Endodermal cell (in vitro differentiated cells): ENCODE results near the gene UBFD1. TPM values are rescaled to one million over a fixed set of nuclear protein-coding genes. Genes with fewer than 3 reads are reported as not detected.
A peak's percentile ranks its signal among the peaks of the same experiment; 100 is the strongest.
"Not testable (repeated sequence)": the region's sequence is repeated elsewhere in the genome, so short reads cannot be mapped to it uniquely, and the experiment has no call there.

Experiments
- DNase-seq: peaks from one replicate; pipeline ENCODE4 v3.0.0-alpha.2; 2017
- H3K27ac ChIP-seq: 2 replicates; pipeline ENCODE4 v1.5.1; 2013; ENCODE audit warnings: mild to moderate bottlenecking, low read depth, low read length, moderate library complexity
- H3K27me3 ChIP-seq: 2 replicates; pipeline ENCODE4 v1.6.1; 2013; ENCODE audit warnings: mild to moderate bottlenecking, low read length, moderate library complexity; ENCODE audit not compliant: insufficient read depth, control insufficient read depth, poor library complexity, severe bottlenecking
- H3K36me3 ChIP-seq: 2 replicates; pipeline ENCODE4 v1.7.0; 2013; ENCODE audit warnings: mild to moderate bottlenecking, low read length, moderate library complexity; ENCODE audit not compliant: control insufficient read depth, insufficient read depth
- H3K4me1 ChIP-seq: one replicate; pipeline ENCODE4 v1.7.0; 2013; ENCODE audit warnings: low read length; ENCODE audit not compliant: control insufficient read depth, insufficient read depth
- H3K4me3 ChIP-seq: 2 replicates; pipeline ENCODE4 v1.5.1; 2013; ENCODE audit warnings: mild to moderate bottlenecking, low read length, moderate library complexity
- H3K9ac ChIP-seq: 2 replicates; pipeline ENCODE4 v1.6.1; 2013; ENCODE audit warnings: mild to moderate bottlenecking, low read length, moderate library complexity; ENCODE audit not compliant: poor library complexity, severe bottlenecking; ENCODE audit errors: extremely low read depth
- H3K9me3 ChIP-seq: 2 replicates; pipeline ENCODE4 v1.6.1; 2013; ENCODE audit warnings: mild to moderate bottlenecking, low read length, moderate library complexity; ENCODE audit not compliant: control insufficient read depth
- H3K27ac Mint-ChIP-seq: 2 replicates; pipeline ENCODE4 v1.8.0; 2020; ENCODE audit warnings: mixed read lengths
- H3K27me3 Mint-ChIP-seq: 2 replicates; pipeline ENCODE4 v1.8.0; 2021; ENCODE audit warnings: mild to moderate bottlenecking, mixed read lengths; ENCODE audit not compliant: insufficient read depth
- H3K36me3 Mint-ChIP-seq: 2 replicates; pipeline ENCODE4 v1.8.0; 2020; ENCODE audit warnings: low read depth, mixed read lengths
- H3K4me1 Mint-ChIP-seq: 2 replicates; pipeline ENCODE4 v1.8.0; 2020; ENCODE audit warnings: mixed read lengths
- H3K4me3 Mint-ChIP-seq: 2 replicates; pipeline ENCODE4 v1.8.0; 2020; ENCODE audit warnings: mild to moderate bottlenecking, moderate library complexity, mixed read lengths
- H3K9me3 Mint-ChIP-seq: 2 replicates; pipeline ENCODE4 v1.8.0; 2020; ENCODE audit warnings: mild to moderate bottlenecking, mixed read lengths
- CTCF ChIP-seq: fragments of 200-600 bp; sonication (generic); conservative IDR thresholded peaks from 2 replicates; pipeline ENCODE4 v1.5.0; 2021; ENCODE audit warnings: antibody characterized with exemption, mild to moderate bottlenecking
- WGBS, 2 experiments: methylation state at CpG; one replicate each; pipeline versions ENCODE4 v1.1.5 to v1.1.7; 2013; ENCODE audit warnings: missing lambda C conversion rate in 2 of 2, mixed read lengths in 1 of 2; ENCODE audit not compliant: insufficient coverage in 1 of 2, insufficient read length in 1 of 2; 5-methylcytosine and 5-hydroxymethylcytosine counted together
- total RNA-seq, 2 donors: library from RNA; stranded (reverse); fragmentation: NEBNext Ultra II Directional in 1 of 2; extraction: Animal tissue kit (Norgen Biotek cat#: 25700) in 1 of 2; gene quantifications; 2 replicates in 1 of 2; 3 replicates in 1 of 2; pipeline ENCODE4 v1.2.1, GENCODE V29; 2021

The UBFD1 gene
- total RNA-seq, 2 donors from 2014 or later = 105 to 113 TPM

- H3K36me3 ChIP-seq = peaks cover 8% of the 10 kb centered on the region
- 3 to 10% methylated on average over 3 of the region's 5 CpGs for whole genome bisulfite sequencing, 2 experiments
- Mint-ChIP-seq H3K36me3 (peaks cover 12% of the 10 kb centered on the region), H3K4me3 (peak overlapping the region; percentile 78), H3K9me3 (no peaks in the 10 kb centered on the region), H3K27me3 (peaks cover 6% of the 10 kb centered on the region), H3K27ac (peak overlapping the region; percentile 92), H3K4me1 (peaks cover 32% of the 10 kb centered on the region)
- peaks cover 6% of the 10 kb centered on the region for H3K4me1 ChIP-seq
- peak overlapping the region; percentile 98 for H3K4me3 ChIP-seq
- no peak overlapping the region for H3K27ac ChIP-seq
- no peaks in the 10 kb centered on the region for H3K27me3 ChIP-seq
- no peak for TF ChIP-seq CTCF
- no peaks in the 10 kb centered on the region for H3K9me3 ChIP-seq
- DNase-seq = no peak
- H3K9ac ChIP-seq = peak overlapping the region; percentile 80
These were observed 48.1 kb upstream of the UBFD1 start for GRCh38 chr16:23509441-23509754.

- H3K9me3 Mint-ChIP-seq = no peaks in the 10 kb centered on the region
- peaks cover 6% of the 10 kb centered on the region for H3K4me1 ChIP-seq
- H3K27ac ChIP-seq = peak overlapping the region; percentile 49
- WGBS, 2 experiments = 0% methylated on average over 1 to 16 of the region's 17 CpGs
- TF ChIP-seq CTCF = no peak
- H3K4me3 Mint-ChIP-seq = peak overlapping the region; percentile 78
- peak overlapping the region; percentile 93 for H3K27ac Mint-ChIP-seq
- H3K27me3 ChIP-seq = no peaks in the 10 kb centered on the region
- peaks cover 14% of the 10 kb centered on the region for H3K36me3 Mint-ChIP-seq
- H3K36me3 ChIP-seq = peaks cover 8% of the 10 kb centered on the region
- H3K9me3 ChIP-seq = no peaks in the 10 kb centered on the region
- peaks cover 6% of the 10 kb centered on the region for H3K27me3 Mint-ChIP-seq
- H3K4me1 Mint-ChIP-seq = peaks cover 28% of the 10 kb centered on the region
- H3K4me3 ChIP-seq = peak overlapping the region; percentile 98
- H3K9ac ChIP-seq = peak overlapping the region; percentile 80
- DNase-seq = peak; percentile 66
These were observed 47.8 kb upstream of the UBFD1 start for GRCh38 chr16:23509782-23510163.

- H3K27ac ChIP-seq = peak within 1 kb of the TSS; percentile 49
- no peaks in the 10 kb centered on the region for H3K9me3 Mint-ChIP-seq
- DNase-seq = peak; percentile 91
- no peaks in the 10 kb centered on the region for H3K9me3 ChIP-seq
- H3K9ac ChIP-seq = peak within 1 kb of the TSS; percentile 80
- peaks cover under 1% of the 10 kb centered on the region for H3K4me1 ChIP-seq
- H3K36me3 ChIP-seq = peaks cover 8% of the 10 kb centered on the region
- H3K36me3 Mint-ChIP-seq = peaks cover 15% of the 10 kb centered on the region
- peaks cover 6% of the 10 kb centered on the region for H3K27me3 Mint-ChIP-seq
- peaks cover 22% of the 10 kb centered on the region for H3K4me1 Mint-ChIP-seq
- WGBS, 2 experiments = 8 to 9% methylated on average over 27 to 71 of the region's 71 CpGs
- H3K27me3 ChIP-seq = no peaks in the 10 kb centered on the region
- H3K27ac Mint-ChIP-seq = peak within 1 kb of the TSS; percentile 93
- H3K4me3 Mint-ChIP-seq = peak within 1 kb of the TSS; percentile 78
- TF ChIP-seq CTCF = no peak
- peak within 1 kb of the TSS; percentile 98 for H3K4me3 ChIP-seq
These were observed 47.2 kb upstream of the UBFD1 start, which contains the start of gene GGA2 for GRCh38 chr16:23510164-23510914. TSS of gene GGA2 (minus strand) at chr16:23510494. CDS start at chr16:23510411, 83 bp downstream.

GRCh38 chr16:23510915-23511270 is 46.6 kb upstream of the UBFD1 start:
- H3K9me3 Mint-ChIP-seq, H3K36me3 ChIP-seq, H3K4me1 ChIP-seq, DNase-seq, H3K27me3 ChIP-seq, H3K27ac Mint-ChIP-seq, H3K9ac ChIP-seq, H3K27me3 Mint-ChIP-seq, H3K9me3 ChIP-seq, H3K27ac ChIP-seq: not testable (repeated sequence)
- Mint-ChIP-seq H3K36me3 (peaks cover 17% of the 10 kb centered on the region), H3K4me3 (peak overlapping the region; percentile 78), H3K4me1 (peaks cover 19% of the 10 kb centered on the region)
- WGBS, 2 experiments = 84 to 93% methylated on average over 6 to 10 of the region's 10 CpGs
- peak overlapping the region; percentile 98 for H3K4me3 ChIP-seq
